Measurements from ENCODE around the gene STXBP1.
"Not testable (repeated sequence)": the region's sequence is repeated elsewhere in the genome, so short reads cannot be mapped to it uniquely, and the experiment has no call there.

Gene STXBP1

DNA sequence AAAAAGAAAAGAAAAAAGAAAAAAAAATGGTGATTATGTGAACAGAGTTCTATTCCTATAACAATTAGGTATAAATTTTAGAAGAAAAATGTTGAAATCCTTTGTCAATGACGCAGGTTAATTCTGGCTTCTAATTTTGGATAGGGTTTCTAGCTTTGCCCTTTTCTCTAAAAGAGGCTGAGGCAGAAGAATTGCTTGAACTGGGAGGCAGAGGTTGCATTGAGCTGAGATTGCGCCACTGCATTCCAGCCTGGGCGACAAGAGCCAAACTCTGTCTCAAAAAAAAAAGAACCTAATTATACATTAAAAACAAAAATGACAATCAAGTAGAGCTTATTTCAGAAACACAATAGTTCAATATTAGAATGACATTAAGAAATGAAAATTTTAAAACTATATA lies 2.9 kb downstream of the STXBP1 start:
- TF ChIP-seq, protein P1, sequence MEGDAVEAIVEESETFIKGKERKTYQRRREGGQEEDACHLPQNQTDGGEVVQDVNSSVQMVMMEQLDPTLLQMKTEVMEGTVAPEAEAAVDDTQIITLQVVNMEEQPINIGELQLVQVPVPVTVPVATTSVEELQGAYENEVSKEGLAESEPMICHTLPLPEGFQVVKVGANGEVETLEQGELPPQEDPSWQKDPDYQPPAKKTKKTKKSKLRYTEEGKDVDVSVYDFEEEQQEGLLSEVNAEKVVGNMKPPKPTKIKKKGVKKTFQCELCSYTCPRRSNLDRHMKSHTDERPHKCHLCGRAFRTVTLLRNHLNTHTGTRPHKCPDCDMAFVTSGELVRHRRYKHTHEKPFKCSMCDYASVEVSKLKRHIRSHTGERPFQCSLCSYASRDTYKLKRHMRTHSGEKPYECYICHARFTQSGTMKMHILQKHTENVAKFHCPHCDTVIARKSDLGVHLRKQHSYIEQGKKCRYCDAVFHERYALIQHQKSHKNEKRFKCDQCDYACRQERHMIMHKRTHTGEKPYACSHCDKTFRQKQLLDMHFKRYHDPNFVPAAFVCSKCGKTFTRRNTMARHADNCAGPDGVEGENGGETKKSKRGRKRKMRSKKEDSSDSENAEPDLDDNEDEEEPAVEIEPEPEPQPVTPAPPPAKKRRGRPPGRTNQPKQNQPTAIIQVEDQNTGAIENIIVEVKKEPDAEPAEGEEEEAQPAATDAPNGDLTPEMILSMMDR (IDR thresholded peaks at IDR 0.05; ENCODE audit: low read depth, low read length, missing control alignments) = no peak
- no peak overlapping the region for H3K4me3 ChIP-seq (ENCODE audit: low read depth, low read length)
- DNase-seq (ENCODE audit: low read depth) = no peak

DNA sequence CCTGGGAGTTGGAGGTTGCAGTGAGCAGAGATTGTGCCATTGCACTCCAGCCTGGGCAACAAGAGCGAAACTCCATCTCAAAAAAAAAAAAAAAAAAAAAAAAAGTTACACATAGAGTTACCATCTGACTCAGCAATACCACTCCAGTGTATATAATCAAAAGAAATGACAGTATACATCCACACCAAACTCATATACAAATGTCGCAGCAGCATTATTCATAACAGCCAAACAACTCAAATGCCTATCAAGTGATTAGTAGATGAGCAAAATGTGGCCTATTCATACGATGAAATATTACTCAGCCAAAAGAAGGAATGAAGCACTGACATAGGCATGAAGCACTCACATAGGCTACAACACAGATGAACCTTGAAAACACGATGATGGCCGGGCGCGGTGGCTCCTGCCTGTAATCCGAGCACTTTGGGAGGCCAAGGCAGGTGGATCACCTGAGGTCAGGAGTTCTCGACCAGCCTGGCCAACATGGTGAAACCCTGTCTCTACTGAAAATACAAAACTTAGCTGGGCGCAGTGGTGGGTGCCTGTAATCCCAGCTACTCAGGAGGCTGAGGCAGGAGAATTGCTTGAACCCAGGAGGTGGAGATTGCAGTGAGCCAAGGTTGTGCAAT lies 9.4 kb downstream of the STXBP1 start:
- H3K4me3 ChIP-seq (ENCODE audit: low read depth, low read length); DNase-seq (ENCODE audit: low read depth): not testable (repeated sequence)

DNA sequence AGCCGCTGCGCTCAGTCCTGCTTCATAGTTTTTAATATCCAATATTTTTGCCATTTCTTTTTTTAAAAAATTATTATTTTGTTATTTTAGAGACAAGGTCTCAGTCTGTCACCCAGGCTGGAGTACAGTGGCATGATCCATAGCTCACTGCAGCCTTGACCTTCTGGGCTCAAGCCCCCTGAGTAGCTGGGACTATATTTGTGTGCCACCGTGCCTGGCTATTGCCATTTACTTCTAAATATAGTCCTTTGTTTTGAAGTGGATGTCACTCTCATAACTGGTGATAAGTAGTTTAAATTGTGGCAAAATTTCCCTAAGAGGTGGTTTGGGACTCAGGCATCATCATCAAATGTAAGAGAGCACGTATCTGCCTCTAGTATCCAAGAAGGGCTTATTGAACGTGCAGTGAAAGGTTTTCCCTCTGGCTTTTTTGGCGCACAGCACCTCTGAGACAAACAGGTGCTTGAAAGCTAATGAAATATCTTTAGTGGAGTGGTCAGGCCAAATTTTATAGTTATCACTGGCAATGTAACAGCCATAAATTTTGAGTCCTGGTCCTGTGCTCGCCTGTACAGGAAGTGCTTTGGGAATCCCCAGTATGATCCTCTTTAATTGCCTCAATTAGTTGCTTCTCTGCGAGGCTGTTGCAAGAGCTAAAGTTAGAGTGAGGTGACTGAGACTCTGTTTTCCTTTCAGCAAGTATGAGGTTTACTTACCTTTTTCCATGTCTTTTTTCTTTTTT lies 14.8 kb downstream of the STXBP1 start:
- TF ChIP-seq, protein P1 (IDR thresholded peaks at IDR 0.05; ENCODE audit: low read depth, low read length, missing control alignments) = no peak
- no peak for DNase-seq (ENCODE audit: low read depth)

DNA sequence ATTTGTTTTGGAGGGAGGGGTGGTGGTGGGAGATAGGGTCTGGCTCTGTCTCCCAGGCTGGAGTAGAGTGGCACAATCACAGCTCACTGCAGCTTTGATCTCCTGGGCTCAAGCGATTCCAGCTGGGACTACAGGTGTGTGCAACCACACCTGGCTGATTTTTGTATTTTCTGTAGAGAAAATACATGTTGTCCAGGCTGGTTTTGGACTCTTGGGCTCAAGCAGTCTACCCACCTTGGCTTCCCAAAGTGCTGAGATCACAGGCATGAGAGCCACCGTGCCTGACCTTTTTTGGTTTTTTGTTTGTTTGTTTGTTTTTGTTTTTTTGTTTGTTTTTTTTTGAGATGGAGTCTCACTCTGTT lies 15.4 kb downstream of the STXBP1 start:
- TF ChIP-seq, protein P1 (IDR thresholded peaks at IDR 0.05; ENCODE audit: low read depth, low read length, missing control alignments) = no peak

More for the DNA sequence above, 14.8 kb downstream of the STXBP1 start:
- no peak overlapping the region for H3K4me3 ChIP-seq (ENCODE audit: low read depth, low read length)

GRCh38 chr9:127628758-127629467 lies 16.8 kb downstream of the STXBP1 start:
- no peak overlapping the region for H3K4me3 ChIP-seq (ENCODE audit: low read depth, low read length)
- no peak for DNase-seq (ENCODE audit: low read depth)
- TF ChIP-seq, protein P1 (IDR thresholded peaks at IDR 0.05; ENCODE audit: low read depth, low read length, missing control alignments) = no peak

More for the DNA sequence above, 15.4 kb downstream of the STXBP1 start:
- no peak for DNase-seq (ENCODE audit: low read depth)
- H3K4me3 ChIP-seq (ENCODE audit: low read depth, low read length) = no peak overlapping the region

DNA sequence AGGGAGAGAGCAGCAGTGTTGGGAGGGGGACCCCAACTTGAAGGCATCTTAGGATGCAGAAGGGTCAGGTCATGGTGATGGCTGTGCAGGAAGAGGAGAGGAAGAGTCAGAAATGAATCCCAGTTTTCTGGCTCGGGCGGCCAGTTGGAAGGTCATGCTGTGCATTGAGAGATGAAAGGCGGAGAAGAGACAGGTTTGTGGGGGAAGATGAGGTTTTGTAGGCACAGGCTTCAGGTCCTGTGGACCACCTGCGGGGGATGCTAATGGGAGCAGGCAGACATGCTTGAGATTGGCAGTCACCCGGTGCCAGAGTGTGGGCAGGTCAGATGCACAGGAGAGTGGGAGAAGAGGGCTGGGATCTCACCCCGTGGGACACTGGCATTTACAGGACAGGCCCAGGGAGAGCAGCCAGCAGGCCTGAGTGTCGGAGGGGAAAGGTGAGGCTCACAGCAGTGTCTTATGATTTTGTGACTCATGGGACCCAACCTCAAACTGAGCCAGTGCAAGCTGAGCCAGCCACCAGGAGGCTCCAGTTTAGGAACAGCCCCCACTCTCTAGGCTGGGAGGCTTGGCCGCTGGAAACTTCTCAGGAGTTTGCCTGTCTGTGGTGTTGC lies 17.5 kb downstream of the STXBP1 start:
- DNase-seq (ENCODE audit: low read depth) = no peak
- TF ChIP-seq, protein P1 (IDR thresholded peaks at IDR 0.05; ENCODE audit: low read depth, low read length, missing control alignments) = no peak

More for the DNA sequence above, 17.5 kb downstream of the STXBP1 start:
- H3K4me3 ChIP-seq (ENCODE audit: low read depth, low read length) = no peak overlapping the region
